Endothelial cell of umbilical vein (primary cell): ENCODE data around the gene CPHXL2. TPM values are rescaled to one million over a fixed set of nuclear protein-coding genes. Genes with fewer than 3 reads are reported as not detected.

ENCODE experiments used
- BruUV-seq: library from RNA; stranded (reverse); fragments of 400-500 nt; replicated peaks from 2 replicates; lab custom pipeline; 2021; lab: Mats Ljungman, UMichigan
- CTCF ChIA-PET: fragments of 300-600, 350-600 bp; sonication (Branson Sonifier 250); formaldehyde crosslinking; loops from one replicate; lab custom pipeline; 2021; ENCODE audit warnings: antibody characterized with exemption, inconsistent platforms; lab: Charles Lee
- POLR2A ChIA-PET: fragments of 300-600, 350-600 bp; sonication (Branson Sonifier 250); formaldehyde crosslinking; loops from one replicate; lab custom pipeline; 2021; ENCODE audit warnings: antibody characterized with exemption, inconsistent platforms; lab: Charles Lee
- DNase-seq: peaks from one replicate; pipeline ENCODE4 v3.0.0-alpha.2; 2011; ENCODE audit warnings: low read depth, low spot score
- FAIRE-seq: peaks from 2 replicates; lab custom pipeline; 2011; peaks lifted over from hg19 to GRCh38; lab: Jason Lieb, UNC
- H2AFZ ChIP-seq: 2 replicates; pipeline ENCODE4 v1.6.0; 2012; ENCODE audit warnings: low read depth, low read length, control low read depth, inconsistent platforms
- H3K27ac ChIP-seq: 2 replicates; pipeline ENCODE4 v1.5.1; 2011; ENCODE audit warnings: low read depth, mild to moderate bottlenecking, control low read depth, low read length, moderate library complexity; ENCODE audit not compliant: insufficient read depth
- H3K27me3 ChIP-seq, 2 experiments: 2 replicates each; pipeline versions ENCODE4 v1.6.0 to v1.6.1; 2011; ENCODE audit warnings: low read length in 2 of 2, mixed read lengths in 1 of 2; ENCODE audit not compliant: control insufficient read depth in 2 of 2, insufficient read depth in 2 of 2
- H3K36me3 ChIP-seq, 2 experiments: 2 replicates in 1 of 2; 3 replicates in 1 of 2; pipeline ENCODE4 v1.5.1; 2011; ENCODE audit warnings: low read length in 2 of 2, mild to moderate bottlenecking in 1 of 2, moderate library complexity in 1 of 2; ENCODE audit not compliant: control insufficient read depth in 2 of 2, insufficient read depth in 2 of 2; ENCODE audit errors: extremely low read depth in 1 of 2
- H3K4me1 ChIP-seq: 3 replicates; pipeline ENCODE4 v1.5.1; 2011; ENCODE audit warnings: mild to moderate bottlenecking, low read length; ENCODE audit not compliant: control insufficient read depth, insufficient read depth; ENCODE audit errors: extremely low read depth
- H3K4me2 ChIP-seq: 2 replicates; pipeline ENCODE4 v1.6.1; 2011; ENCODE audit warnings: low read length, control low read depth, mixed read lengths; ENCODE audit not compliant: insufficient read depth
- H3K4me3 ChIP-seq, 3 experiments: fragments of 200-600 bp in 1 of 3; sonication (generic), shearing (Covaris generic) in 1 of 3; replicated peaks in 1 of 3; 2 replicates each; pipeline ENCODE4 v1.5.1; 2011 to 2016; ENCODE audit warnings: control low read depth in 3 of 3, low read length in 3 of 3, mild to moderate bottlenecking in 2 of 3, inconsistent platforms in 1 of 3, low read depth in 1 of 3, moderate library complexity in 1 of 3; ENCODE audit not compliant: insufficient read depth in 1 of 3
- H3K79me2 ChIP-seq: 2 replicates; pipeline ENCODE4 v1.6.0; 2012; ENCODE audit warnings: low read length, inconsistent platforms; ENCODE audit not compliant: control insufficient read depth, insufficient read depth
- H3K9ac ChIP-seq: replicated peaks from 2 replicates; pipeline ENCODE3; 2011; ENCODE audit warnings: low read length, control low read depth; ENCODE audit not compliant: insufficient read depth; ENCODE audit errors: extremely low read depth
- H3K9me1 ChIP-seq: replicated peaks from 3 replicates; pipeline ENCODE4 v1.6.0; 2011; ENCODE audit warnings: mild to moderate bottlenecking, low read length; ENCODE audit not compliant: control insufficient read depth, insufficient read depth; ENCODE audit errors: extremely low read depth
- H3K9me3 ChIP-seq: replicated peaks from 2 replicates; pipeline ENCODE4 v1.5.1; 2012; ENCODE audit warnings: low read length, inconsistent platforms; ENCODE audit not compliant: control insufficient read depth, insufficient read depth
- H4K20me1 ChIP-seq: replicated peaks from 2 replicates; pipeline ENCODE3; 2011; ENCODE audit warnings: mild to moderate bottlenecking, low read length; ENCODE audit not compliant: control insufficient read depth, insufficient read depth; ENCODE audit errors: extremely low read depth
- EZH2 ChIP-seq: IDR thresholded peaks from 2 replicates; pipeline ENCODE4 v1.6.1; 2012; ENCODE audit warnings: borderline replicate concordance, low read depth, mild to moderate bottlenecking, moderate library complexity, low read length, inconsistent platforms; ENCODE audit not compliant: severe bottlenecking
- FOS ChIP-seq: IDR thresholded peaks from 2 replicates; pipeline ENCODE4 v1.6.1; 2011; ENCODE audit warnings: mild to moderate bottlenecking, low read length, moderate library complexity, borderline replicate concordance; ENCODE audit not compliant: insufficient read depth
- GATA2 ChIP-seq: IDR thresholded peaks from 2 replicates; pipeline ENCODE4 v1.7.0; 2011; ENCODE audit warnings: low read depth, mild to moderate bottlenecking, moderate library complexity, mixed read lengths, low read length; ENCODE audit not compliant: insufficient read length, insufficient read depth
- JUN ChIP-seq: IDR thresholded peaks from 2 replicates; pipeline ENCODE4 v1.6.1; 2011; ENCODE audit warnings: borderline replicate concordance, low read depth; ENCODE audit not compliant: insufficient read length, insufficient read depth
- MYC ChIP-seq: IDR thresholded peaks from one replicate; pipeline ENCODE4 v1.6.1; 2011; ENCODE audit warnings: mild to moderate bottlenecking, low read depth, low read length
- POLR2A ChIP-seq: IDR thresholded peaks from 2 replicates; pipeline ENCODE4 v1.6.1; 2012; ENCODE audit warnings: low read depth, mild to moderate bottlenecking, control low read depth, low read length
- POLR2AphosphoS5 ChIP-seq: IDR thresholded peaks from 2 replicates; pipeline ENCODE4 v1.6.1; 2012; ENCODE audit warnings: low read depth, mild to moderate bottlenecking, control low read depth, low read length, moderate library complexity; ENCODE audit not compliant: insufficient read depth
- dilution Hi-C: fragments of 300-500 bp; cut with MboI; formaldehyde crosslinking; loops from one replicate; pipeline ENCODE4 v1.15.0; 2019; ENCODE audit warnings: low sequenced_read_pairs; ENCODE audit not compliant: extremely low pct_ligation_motif_present
- intact Hi-C: fragments of 100-400 bp; cut with micrococcal nuclease; formaldehyde crosslinking; loops from one replicate; pipeline ENCODE4 v1.10.0; 2022
- polyA plus RNA-seq, 4 experiments: library from polyadenylated mRNA; depleted of rRNA in 3 of 4; stranded (reverse) in 3 of 4; unstranded in 1 of 4; fragments of >200 nt; gene quantifications; 2 replicates each; pipeline versions ENCODE4 v1.2.1 to v1.2.3, GENCODE V29; 2011 to 2012; ENCODE audit warnings: missing spikeins in 1 of 4
- total RNA-seq: library from RNA; stranded (reverse); gene quantifications from 2 replicates; pipeline ENCODE4 v1.2.3, GENCODE V29; 2021
- TF ChIP-seq, protein P1 (sequence below), 2 donors: IDR thresholded peaks; 1 replicate in 1 of 2; 2 replicates in 1 of 2; pipeline ENCODE4 v1.5.1; 2011; ENCODE audit warnings: low read length in 2 of 2, mild to moderate bottlenecking in 2 of 2, moderate library complexity in 2 of 2, control low read depth in 1 of 2, inconsistent platforms in 1 of 2, low read depth in 1 of 2; ENCODE audit not compliant: insufficient read depth in 1 of 2; ENCODE audit errors: extremely low read depth in 1 of 2
- TF ChIP-seq, protein P2 (sequence below): IDR thresholded peaks from 2 replicates; pipeline ENCODE4 v1.6.1; 2011; ENCODE audit not compliant: insufficient read depth, insufficient read length

The CPHXL2 gene
- total and polyA plus RNA-seq, 2 donors (not counting 3 experiments of a cell fraction or from before 2014, with no cell fraction given): not detected

- no peaks in the 10 kb centered on the region for H3K9me3 ChIP-seq
- intact Hi-C loops: no loop called here
- H2AFZ ChIP-seq: no peak overlapping the region
- no peaks in the 10 kb centered on the region for H3K9me1 ChIP-seq
- H4K20me1 ChIP-seq: no peaks in the 10 kb centered on the region
- no peaks in the 10 kb centered on the region for H3K36me3 ChIP-seq
- no TSS peak for BruUV-seq
- POLR2A ChIA-PET: no interaction called here
- no peak overlapping the region for H3K4me2 ChIP-seq
- H3K27ac ChIP-seq: no peak overlapping the region
- H3K27me3 ChIP-seq: no peaks in the 10 kb centered on the region
- no peak for DNase-seq
- CTCF ChIA-PET: no interaction called here
- dilution Hi-C loops: no loop called here
- H3K4me3 ChIP-seq: no peak overlapping the region
- H3K9ac ChIP-seq: no peak overlapping the region
- H3K4me1 ChIP-seq: no peaks in the 10 kb centered on the region
- H3K79me2 ChIP-seq: no peaks in the 10 kb centered on the region
- no peak for FAIRE-seq
- TF ChIP-seq POLR2AphosphoS5: no peak
- no peak for TF ChIP-seq MYC
- TF ChIP-seq JUN: no peak
- TF ChIP-seq GATA2: no peak
- no peak for TF ChIP-seq POLR2A
- TF ChIP-seq, protein P1, sequence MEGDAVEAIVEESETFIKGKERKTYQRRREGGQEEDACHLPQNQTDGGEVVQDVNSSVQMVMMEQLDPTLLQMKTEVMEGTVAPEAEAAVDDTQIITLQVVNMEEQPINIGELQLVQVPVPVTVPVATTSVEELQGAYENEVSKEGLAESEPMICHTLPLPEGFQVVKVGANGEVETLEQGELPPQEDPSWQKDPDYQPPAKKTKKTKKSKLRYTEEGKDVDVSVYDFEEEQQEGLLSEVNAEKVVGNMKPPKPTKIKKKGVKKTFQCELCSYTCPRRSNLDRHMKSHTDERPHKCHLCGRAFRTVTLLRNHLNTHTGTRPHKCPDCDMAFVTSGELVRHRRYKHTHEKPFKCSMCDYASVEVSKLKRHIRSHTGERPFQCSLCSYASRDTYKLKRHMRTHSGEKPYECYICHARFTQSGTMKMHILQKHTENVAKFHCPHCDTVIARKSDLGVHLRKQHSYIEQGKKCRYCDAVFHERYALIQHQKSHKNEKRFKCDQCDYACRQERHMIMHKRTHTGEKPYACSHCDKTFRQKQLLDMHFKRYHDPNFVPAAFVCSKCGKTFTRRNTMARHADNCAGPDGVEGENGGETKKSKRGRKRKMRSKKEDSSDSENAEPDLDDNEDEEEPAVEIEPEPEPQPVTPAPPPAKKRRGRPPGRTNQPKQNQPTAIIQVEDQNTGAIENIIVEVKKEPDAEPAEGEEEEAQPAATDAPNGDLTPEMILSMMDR (IDR thresholded peaks at IDR 0.05; ENCODE audit: extremely low read depth in 1 of 2, insufficient read depth in 1 of 2, low read depth in 1 of 2, low read length in 2 of 2): no peak
- TF ChIP-seq EZH2: no peak
- TF ChIP-seq FOS: no peak
- TF ChIP-seq, protein P2, sequence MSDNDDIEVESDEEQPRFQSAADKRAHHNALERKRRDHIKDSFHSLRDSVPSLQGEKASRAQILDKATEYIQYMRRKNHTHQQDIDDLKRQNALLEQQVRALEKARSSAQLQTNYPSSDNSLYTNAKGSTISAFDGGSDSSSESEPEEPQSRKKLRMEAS: no peak
Measured at GRCh38 chr16:75703306-75703705, 26.5 kb upstream of the CPHXL2 start.
